MM.1S (cell line): Measurements from ENCODE around the gene NPIPA5.

Experiments used
- EZH2 ChIP-seq: fragments of 300-600 bp; sonication (generic); optimal IDR thresholded peaks from 2 replicates; pipeline ENCODE3; 2017; ENCODE audit warnings: low read depth, mild to moderate bottlenecking, antibody characterized with exemption, low read length, mixed read lengths
- TF ChIP-seq, protein P1 (sequence below): fragments of 300-600 bp; sonication (generic); IDR thresholded peaks from 2 replicates; pipeline ENCODE4 v1.5.1; 2016; ENCODE audit warnings: antibody characterized with exemption, low read length, mixed read lengths

DNA sequence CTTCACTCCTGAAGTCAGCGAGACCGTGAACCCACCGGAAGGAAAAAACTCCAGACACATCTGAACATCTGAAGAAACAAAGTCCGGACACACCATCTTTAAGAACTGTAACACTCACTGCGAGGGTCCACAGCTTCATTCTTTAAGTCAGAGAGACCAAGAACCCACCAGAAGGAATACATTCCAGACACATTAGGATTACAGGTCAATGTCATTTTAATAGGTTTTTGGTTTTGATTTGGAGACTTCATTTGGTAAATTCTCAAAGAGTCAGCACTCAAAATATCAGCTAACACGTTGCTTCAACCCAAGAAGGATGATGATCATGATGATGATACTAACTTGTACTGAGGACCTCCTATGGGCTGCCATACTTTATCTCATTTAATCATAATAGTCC lies 48.7 kb upstream of the NPIPA5 start:
- TF ChIP-seq, protein P1, sequence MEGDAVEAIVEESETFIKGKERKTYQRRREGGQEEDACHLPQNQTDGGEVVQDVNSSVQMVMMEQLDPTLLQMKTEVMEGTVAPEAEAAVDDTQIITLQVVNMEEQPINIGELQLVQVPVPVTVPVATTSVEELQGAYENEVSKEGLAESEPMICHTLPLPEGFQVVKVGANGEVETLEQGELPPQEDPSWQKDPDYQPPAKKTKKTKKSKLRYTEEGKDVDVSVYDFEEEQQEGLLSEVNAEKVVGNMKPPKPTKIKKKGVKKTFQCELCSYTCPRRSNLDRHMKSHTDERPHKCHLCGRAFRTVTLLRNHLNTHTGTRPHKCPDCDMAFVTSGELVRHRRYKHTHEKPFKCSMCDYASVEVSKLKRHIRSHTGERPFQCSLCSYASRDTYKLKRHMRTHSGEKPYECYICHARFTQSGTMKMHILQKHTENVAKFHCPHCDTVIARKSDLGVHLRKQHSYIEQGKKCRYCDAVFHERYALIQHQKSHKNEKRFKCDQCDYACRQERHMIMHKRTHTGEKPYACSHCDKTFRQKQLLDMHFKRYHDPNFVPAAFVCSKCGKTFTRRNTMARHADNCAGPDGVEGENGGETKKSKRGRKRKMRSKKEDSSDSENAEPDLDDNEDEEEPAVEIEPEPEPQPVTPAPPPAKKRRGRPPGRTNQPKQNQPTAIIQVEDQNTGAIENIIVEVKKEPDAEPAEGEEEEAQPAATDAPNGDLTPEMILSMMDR: no peak
- no peak for TF ChIP-seq EZH2
